Bronchial epithelial cell (primary cell): ENCODE results near the gene TIMM21. TPM values are rescaled to one million over a fixed set of nuclear protein-coding genes. Genes with fewer than 3 reads are reported as not detected.

Experiments
- DNase-seq: peaks from one replicate; pipeline ENCODE4 v3.0.0-alpha.2; 2010; ENCODE audit warnings: low read depth
- FAIRE-seq: peaks from 2 replicates; lab custom pipeline; 2011; peaks lifted over from hg19 to GRCh38; lab: Jason Lieb, UNC
- H3K27me3 ChIP-seq: 2 replicates; pipeline ENCODE4 v1.5.1; 2011; ENCODE audit warnings: low read length; ENCODE audit not compliant: control insufficient read depth, insufficient read depth
- H3K36me3 ChIP-seq: 2 replicates; pipeline ENCODE4 v1.5.1; 2011; ENCODE audit warnings: low read length; ENCODE audit not compliant: control insufficient read depth, insufficient read depth
- H3K4me3 ChIP-seq: 2 replicates; pipeline ENCODE4 v1.5.1; 2011; ENCODE audit warnings: mild to moderate bottlenecking, low read depth, low read length, control low read depth
- total RNA-seq: library from RNA; depleted of rRNA; stranded (reverse); fragments of >200 nt; gene quantifications from 2 replicates; pipeline ENCODE4 v1.2.1, GENCODE V29; 2014
- TF ChIP-seq, protein P1 (sequence below): IDR thresholded peaks from 2 replicates; pipeline ENCODE4 v1.5.1; 2011; ENCODE audit warnings: mild to moderate bottlenecking, moderate library complexity, low read length, control low read depth, inconsistent platforms; ENCODE audit not compliant: insufficient read depth, severe bottlenecking

The TIMM21 gene
- total RNA-seq, 1 donor from 2014 or later: 25.0 TPM

- TF ChIP-seq, protein P1, sequence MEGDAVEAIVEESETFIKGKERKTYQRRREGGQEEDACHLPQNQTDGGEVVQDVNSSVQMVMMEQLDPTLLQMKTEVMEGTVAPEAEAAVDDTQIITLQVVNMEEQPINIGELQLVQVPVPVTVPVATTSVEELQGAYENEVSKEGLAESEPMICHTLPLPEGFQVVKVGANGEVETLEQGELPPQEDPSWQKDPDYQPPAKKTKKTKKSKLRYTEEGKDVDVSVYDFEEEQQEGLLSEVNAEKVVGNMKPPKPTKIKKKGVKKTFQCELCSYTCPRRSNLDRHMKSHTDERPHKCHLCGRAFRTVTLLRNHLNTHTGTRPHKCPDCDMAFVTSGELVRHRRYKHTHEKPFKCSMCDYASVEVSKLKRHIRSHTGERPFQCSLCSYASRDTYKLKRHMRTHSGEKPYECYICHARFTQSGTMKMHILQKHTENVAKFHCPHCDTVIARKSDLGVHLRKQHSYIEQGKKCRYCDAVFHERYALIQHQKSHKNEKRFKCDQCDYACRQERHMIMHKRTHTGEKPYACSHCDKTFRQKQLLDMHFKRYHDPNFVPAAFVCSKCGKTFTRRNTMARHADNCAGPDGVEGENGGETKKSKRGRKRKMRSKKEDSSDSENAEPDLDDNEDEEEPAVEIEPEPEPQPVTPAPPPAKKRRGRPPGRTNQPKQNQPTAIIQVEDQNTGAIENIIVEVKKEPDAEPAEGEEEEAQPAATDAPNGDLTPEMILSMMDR: no peak
- no peaks in the 10 kb centered on the region for H3K27me3 ChIP-seq
- DNase-seq (no peak), FAIRE-seq (no peak)
- no peaks in the 10 kb centered on the region for H3K36me3 ChIP-seq
- H3K4me3 ChIP-seq: no peak overlapping the region
Observed at GRCh38 chr18:74190086-74190485, 41.8 kb downstream of the TIMM21 start.

DNA sequence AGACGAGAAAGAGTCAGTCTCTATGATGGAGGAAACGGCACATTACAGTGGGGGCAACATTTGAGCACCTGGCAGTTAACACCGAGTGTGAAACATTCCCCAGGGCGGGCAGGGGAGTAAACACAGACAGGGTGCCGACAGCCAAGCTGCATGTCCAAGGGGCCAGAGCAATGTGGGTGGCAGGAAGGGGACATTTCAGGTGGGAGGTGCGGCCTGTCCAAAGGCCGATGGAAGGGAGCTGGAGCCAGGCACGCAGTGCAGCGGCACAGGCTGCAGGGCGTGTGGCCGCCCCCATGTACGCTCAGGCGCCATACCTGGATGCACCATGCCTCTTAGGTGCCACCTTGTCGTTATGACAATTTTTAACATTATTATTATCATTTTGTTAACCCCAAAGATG lies 43.3 kb downstream of the TIMM21 start:
- H3K27me3 ChIP-seq: no peaks in the 10 kb centered on the region
- no peak overlapping the region for H3K4me3 ChIP-seq
- no peak for DNase-seq
- no peaks in the 10 kb centered on the region for H3K36me3 ChIP-seq
- TF ChIP-seq, protein P1: no peak
- no peak for FAIRE-seq

GRCh38 chr18:74194691-74195090 lies 46.4 kb downstream of the TIMM21 start:
- Histone ChIP-seq H3K27me3 (no peaks in the 10 kb centered on the region), H3K36me3 (no peaks in the 10 kb centered on the region), H3K4me3 (no peak overlapping the region)
- FAIRE-seq (no peak), DNase-seq (no peak)
- TF ChIP-seq, protein P1: no peak

DNA sequence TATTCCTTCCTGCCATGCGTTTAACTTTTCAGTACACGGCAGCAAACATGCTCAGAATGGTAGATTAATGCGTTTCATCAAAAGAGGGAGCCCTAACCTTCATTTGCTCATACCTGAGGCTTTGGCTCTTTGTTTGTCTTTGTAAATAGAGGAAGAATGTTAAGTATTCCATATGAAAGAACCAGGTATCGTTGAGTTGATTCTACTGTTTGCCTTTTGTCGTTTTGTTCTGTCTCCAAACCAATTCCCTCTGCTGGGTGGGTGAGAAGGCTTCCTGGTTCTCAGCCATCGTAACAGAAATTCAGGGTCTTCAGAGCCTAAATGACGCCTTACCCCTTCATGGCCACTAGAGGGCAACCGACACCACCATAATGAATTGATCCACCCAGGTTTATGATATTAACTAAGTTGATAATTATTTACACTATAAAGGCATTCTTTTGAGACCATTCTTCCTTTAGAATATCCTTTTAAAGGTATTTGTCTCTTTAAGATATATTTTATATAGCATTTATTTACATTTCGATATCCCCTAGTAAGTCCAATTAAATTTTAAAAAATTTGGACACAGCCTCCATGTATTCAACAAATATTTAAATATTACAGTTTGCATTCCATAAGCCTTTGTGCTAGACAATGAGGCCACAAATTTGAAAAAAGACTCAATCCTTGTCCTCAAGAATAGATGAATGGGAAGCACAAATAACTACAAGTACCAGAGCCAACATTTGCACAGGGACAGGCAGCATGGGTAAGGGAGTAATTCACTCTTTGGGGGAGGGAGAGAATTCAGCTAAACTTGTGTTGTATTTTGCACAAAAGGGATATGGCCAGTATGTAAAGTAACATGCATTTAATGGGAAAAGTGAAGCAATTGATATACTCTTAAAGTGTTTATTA lies 48.1 kb downstream of the TIMM21 start:
- H3K36me3 ChIP-seq: no peaks in the 10 kb centered on the region
- FAIRE-seq (no peak), DNase-seq (peak; percentile 67)
- H3K27me3 ChIP-seq: no peaks in the 10 kb centered on the region
- TF ChIP-seq, protein P1: peak; percentile 63
- H3K4me3 ChIP-seq: peak overlapping the region; percentile 28

- no peak for FAIRE-seq
- no peaks in the 10 kb centered on the region for H3K27me3 ChIP-seq
- TF ChIP-seq, protein P1: no peak
- H3K36me3 ChIP-seq: no peaks in the 10 kb centered on the region
- no peak for DNase-seq
- no peak overlapping the region for H3K4me3 ChIP-seq
Observed at GRCh38 chr18:74197705-74198341, 49.5 kb downstream of the TIMM21 start.
